ENCODE results near the gene GLIPR2. TPM values are rescaled to one million over a fixed set of nuclear protein-coding genes. Genes with fewer than 3 reads are reported as not detected.
"Not testable (repeated sequence)": the region's sequence is repeated elsewhere in the genome, so short reads cannot be mapped to it uniquely, and the experiment has no call there.

The GLIPR2 gene
- total RNA-seq, 1 donor from 2014 or later, result 30.1 TPM

GRCh38 chr9:36127652-36128244 is 8.8 kb upstream of the GLIPR2 start:
- peaks cover 16% of the 10 kb centered on the region for H3K4me1 Mint-ChIP-seq (ENCODE audit: low read depth)
- no peak overlapping the region for H3K27ac Mint-ChIP-seq
- no peak overlapping the region for H3K4me3 Mint-ChIP-seq (ENCODE audit: low read depth)
- H3K36me3 Mint-ChIP-seq (ENCODE audit: low read depth), result peaks cover 4% of the 10 kb centered on the region
- intact Hi-C loops (cut with micrococcal nuclease), result no loop called here
- no peak for DNase-seq (ENCODE audit: low spot score)
- H3K9me3 Mint-ChIP-seq, result no peaks in the 10 kb centered on the region
- peaks cover 5% of the 10 kb centered on the region for H3K27me3 Mint-ChIP-seq (ENCODE audit: low read depth)

GRCh38 chr9:36128349-36128748 is 8.2 kb upstream of the GLIPR2 start:
- no peak for DNase-seq (ENCODE audit: low spot score)
- Mint-ChIP-seq H3K4me3 (ENCODE audit: low read depth) (no peak overlapping the region), H3K36me3 (ENCODE audit: low read depth) (no peaks in the 10 kb centered on the region), H3K27me3 (ENCODE audit: low read depth) (peaks cover 5% of the 10 kb centered on the region), H3K27ac (no peak overlapping the region), H3K9me3 (no peaks in the 10 kb centered on the region), H3K4me1 (ENCODE audit: low read depth) (peaks cover 16% of the 10 kb centered on the region)
- intact Hi-C loops (cut with micrococcal nuclease), result no loop called here

- no peaks in the 10 kb centered on the region for H3K36me3 Mint-ChIP-seq (ENCODE audit: low read depth)
- no peaks in the 10 kb centered on the region for H3K9me3 Mint-ChIP-seq
- no peak for DNase-seq (ENCODE audit: low spot score)
- no peak overlapping the region for H3K27ac Mint-ChIP-seq
- peaks cover 5% of the 10 kb centered on the region for H3K27me3 Mint-ChIP-seq (ENCODE audit: low read depth)
- intact Hi-C loops (cut with micrococcal nuclease), result no loop called here
- peaks cover 16% of the 10 kb centered on the region for H3K4me1 Mint-ChIP-seq (ENCODE audit: low read depth)
- no peak overlapping the region for H3K4me3 Mint-ChIP-seq (ENCODE audit: low read depth)
Measured at GRCh38 chr9:36129139-36129538, 7.4 kb upstream of the GLIPR2 start.

GRCh38 chr9:36131666-36132065 is 4.9 kb upstream of the GLIPR2 start:
- H3K9me3 Mint-ChIP-seq, result not testable (repeated sequence)
- H3K27me3 Mint-ChIP-seq (ENCODE audit: low read depth), result peaks cover 13% of the 10 kb centered on the region

GRCh38 chr9:36132086-36132485 is 4.4 kb upstream of the GLIPR2 start:
- H3K9me3 Mint-ChIP-seq, result no peaks in the 10 kb centered on the region
- H3K4me1 Mint-ChIP-seq (ENCODE audit: low read depth), result peaks cover 12% of the 10 kb centered on the region
- H3K4me3 Mint-ChIP-seq (ENCODE audit: low read depth), result no peak overlapping the region
- DNase-seq (ENCODE audit: low spot score), result no peak
- intact Hi-C loops (cut with micrococcal nuclease), result loop anchor here (5.0 kb wide), 1 partner anchor 35 kb away; the partner anchor contains the start of gene CCIN
- no peak overlapping the region for H3K27ac Mint-ChIP-seq
- peaks cover 13% of the 10 kb centered on the region for H3K27me3 Mint-ChIP-seq (ENCODE audit: low read depth)
- no peaks in the 10 kb centered on the region for H3K36me3 Mint-ChIP-seq (ENCODE audit: low read depth)

More at GRCh38 chr9:36131666-36132065, 4.9 kb upstream of the GLIPR2 start:
- not testable (repeated sequence) for H3K36me3 Mint-ChIP-seq (ENCODE audit: low read depth); H3K4me3 Mint-ChIP-seq (ENCODE audit: low read depth); DNase-seq (ENCODE audit: low spot score); H3K27ac Mint-ChIP-seq
- peaks cover 14% of the 10 kb centered on the region for H3K4me1 Mint-ChIP-seq (ENCODE audit: low read depth)
- intact Hi-C loops (cut with micrococcal nuclease), result loop anchor here (5.0 kb wide), 1 partner anchor 36 kb away; the partner anchor contains the start of gene CCIN

- H3K4me3 Mint-ChIP-seq (ENCODE audit: low read depth), result peak overlapping the region; percentile 83
- H3K4me1 Mint-ChIP-seq (ENCODE audit: low read depth), result peaks cover 28% of the 10 kb centered on the region
- DNase-seq (ENCODE audit: low spot score), result no peak
- H3K27ac Mint-ChIP-seq, result no peak overlapping the region
- intact Hi-C loops (cut with micrococcal nuclease), result loop anchor here (5.0 kb wide), 1 partner anchor 32 kb away; the partner anchor contains the start of gene CCIN
- H3K27me3 Mint-ChIP-seq (ENCODE audit: low read depth), result peaks cover 12% of the 10 kb centered on the region
- H3K36me3 Mint-ChIP-seq (ENCODE audit: low read depth), result peaks cover 7% of the 10 kb centered on the region
- no peaks in the 10 kb centered on the region for H3K9me3 Mint-ChIP-seq
Measured at GRCh38 chr9:36134761-36135505, 1.6 kb upstream of the GLIPR2 start.

- no peaks in the 10 kb centered on the region for H3K9me3 Mint-ChIP-seq
- H3K4me1 Mint-ChIP-seq (ENCODE audit: low read depth), result peaks cover 37% of the 10 kb centered on the region
- H3K27ac Mint-ChIP-seq, result peak overlapping the region; percentile 34
- H3K36me3 Mint-ChIP-seq (ENCODE audit: low read depth), result peaks cover 9% of the 10 kb centered on the region
- intact Hi-C loops (cut with micrococcal nuclease), result loop anchor here (2.0 kb wide), 2 partner anchors 15 to 55 kb away; partner anchors contain the start of gene CLTA
- peak overlapping the region; percentile 83 for H3K4me3 Mint-ChIP-seq (ENCODE audit: low read depth)
- peaks cover 12% of the 10 kb centered on the region for H3K27me3 Mint-ChIP-seq (ENCODE audit: low read depth)
- no peak for DNase-seq (ENCODE audit: low spot score)
Measured at GRCh38 chr9:36135741-36136271, 727 bp upstream of the GLIPR2 start.

GRCh38 chr9:36136894-36137391 is 410 bp downstream of the GLIPR2 start:
- H3K4me1 Mint-ChIP-seq (ENCODE audit: low read depth), result peaks cover 46% of the 10 kb centered on the region
- DNase-seq (ENCODE audit: low spot score), result no peak
- peak overlapping the region; percentile 72 for H3K27ac Mint-ChIP-seq
- peak overlapping the region; percentile 96 for H3K4me3 Mint-ChIP-seq (ENCODE audit: low read depth)
- no peaks in the 10 kb centered on the region for H3K9me3 Mint-ChIP-seq
- H3K36me3 Mint-ChIP-seq (ENCODE audit: low read depth), result peaks cover 9% of the 10 kb centered on the region
- H3K27me3 Mint-ChIP-seq (ENCODE audit: low read depth), result peaks cover 12% of the 10 kb centered on the region
- intact Hi-C loops (cut with micrococcal nuclease), result loop anchor here (2.0 kb wide), 2 partner anchors 14 to 54 kb away; partner anchors contain the start of gene CLTA

GRCh38 chr9:36137392-36138004 is 965 bp downstream of the GLIPR2 start:
- Mint-ChIP-seq H3K9me3 (no peaks in the 10 kb centered on the region), H3K4me3 (ENCODE audit: low read depth) (peak overlapping the region; percentile 96), H3K4me1 (ENCODE audit: low read depth) (peaks cover 49% of the 10 kb centered on the region), H3K36me3 (ENCODE audit: low read depth) (peaks cover 13% of the 10 kb centered on the region), H3K27me3 (ENCODE audit: low read depth) (peaks cover 9% of the 10 kb centered on the region), H3K27ac (peak overlapping the region; percentile 72)
- no peak for DNase-seq (ENCODE audit: low spot score)
- intact Hi-C loops (cut with micrococcal nuclease), result loop anchor here (2.0 kb wide), 2 partner anchors 13 to 53 kb away; partner anchors contain the start of gene CLTA

GRCh38 chr9:36138496-36138895 is 2.0 kb downstream of the GLIPR2 start:
- H3K4me3 Mint-ChIP-seq (ENCODE audit: low read depth), result peak overlapping the region; percentile 96
- peaks cover 9% of the 10 kb centered on the region for H3K27me3 Mint-ChIP-seq (ENCODE audit: low read depth)
- H3K4me1 Mint-ChIP-seq (ENCODE audit: low read depth), result peaks cover 59% of the 10 kb centered on the region
- H3K36me3 Mint-ChIP-seq (ENCODE audit: low read depth), result peaks cover 20% of the 10 kb centered on the region
- no peak for DNase-seq (ENCODE audit: low spot score)
- no peaks in the 10 kb centered on the region for H3K9me3 Mint-ChIP-seq
- no peak overlapping the region for H3K27ac Mint-ChIP-seq
- intact Hi-C loops (cut with micrococcal nuclease), result no loop called here

GRCh38 chr9:36138901-36139300 is 2.4 kb downstream of the GLIPR2 start:
- H3K9me3 Mint-ChIP-seq, result no peaks in the 10 kb centered on the region
- no peak overlapping the region for H3K27ac Mint-ChIP-seq
- DNase-seq (ENCODE audit: low spot score), result no peak
- no peak overlapping the region for H3K4me3 Mint-ChIP-seq (ENCODE audit: low read depth)
- peaks cover 63% of the 10 kb centered on the region for H3K4me1 Mint-ChIP-seq (ENCODE audit: low read depth)
- peaks cover 24% of the 10 kb centered on the region for H3K36me3 Mint-ChIP-seq (ENCODE audit: low read depth)
- intact Hi-C loops (cut with micrococcal nuclease), result no loop called here
- peaks cover 9% of the 10 kb centered on the region for H3K27me3 Mint-ChIP-seq (ENCODE audit: low read depth)
